Retinal pigment epithelial cell (primary cell): ENCODE data around the gene TMC5.
"Not testable (repeated sequence)": the region's sequence is repeated elsewhere in the genome, so short reads cannot be mapped to it uniquely, and the experiment has no call there.

Experiments
- DNase-seq: peaks from one replicate; pipeline ENCODE4 v3.0.0-alpha.2; 2010; ENCODE audit warnings: low read depth
- H3K4me3 ChIP-seq: 2 replicates; pipeline ENCODE4 v1.5.1; 2011; ENCODE audit warnings: mild to moderate bottlenecking, low read length, control low read depth, moderate library complexity
- TF ChIP-seq, protein P1 (sequence below): conservative IDR thresholded peaks from 2 replicates; pipeline ENCODE4 v1.5.1; 2011; ENCODE audit warnings: low read depth, low read length, control low read depth, inconsistent platforms

TMC5 gene

DNA sequence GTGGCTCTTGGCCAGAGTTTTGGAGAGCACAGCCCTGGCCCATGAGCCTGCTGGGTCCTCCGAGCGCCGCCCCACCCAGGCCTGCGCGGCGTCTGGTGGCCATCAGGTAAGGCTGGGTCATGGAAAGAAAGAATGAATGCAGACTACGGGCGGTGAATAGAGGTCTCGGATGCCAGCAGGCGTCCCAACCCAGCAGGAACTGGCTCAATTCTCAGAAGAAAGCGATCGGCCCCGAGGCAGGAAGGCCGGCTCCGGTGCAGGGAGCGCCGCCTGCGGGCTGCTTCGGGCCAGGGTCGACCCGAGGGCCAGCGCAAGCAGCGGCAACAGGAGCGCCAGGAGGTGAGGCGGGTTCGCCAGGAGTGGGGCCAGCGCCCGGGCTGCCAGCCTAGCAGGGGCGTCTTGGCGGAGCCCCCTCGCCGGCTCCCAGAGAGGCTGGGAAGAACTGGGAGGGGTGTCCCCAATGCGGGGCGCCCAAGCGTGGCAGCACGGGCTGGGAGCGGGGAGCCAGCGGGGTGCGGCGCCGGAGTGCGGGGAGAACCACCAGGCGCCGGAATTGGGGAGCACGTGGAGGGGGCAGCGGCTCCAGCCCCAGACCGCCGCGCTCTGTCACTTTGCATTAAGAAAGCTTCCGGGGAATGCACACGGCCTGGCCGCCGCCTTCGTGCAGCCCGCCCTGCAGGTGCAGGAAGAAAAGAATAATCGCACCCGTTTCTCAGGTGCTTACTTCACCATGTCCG lies 7.1 kb upstream of the TMC5 start:
- peak overlapping the region; percentile 44 for H3K4me3 ChIP-seq
- no peak for DNase-seq

DNA sequence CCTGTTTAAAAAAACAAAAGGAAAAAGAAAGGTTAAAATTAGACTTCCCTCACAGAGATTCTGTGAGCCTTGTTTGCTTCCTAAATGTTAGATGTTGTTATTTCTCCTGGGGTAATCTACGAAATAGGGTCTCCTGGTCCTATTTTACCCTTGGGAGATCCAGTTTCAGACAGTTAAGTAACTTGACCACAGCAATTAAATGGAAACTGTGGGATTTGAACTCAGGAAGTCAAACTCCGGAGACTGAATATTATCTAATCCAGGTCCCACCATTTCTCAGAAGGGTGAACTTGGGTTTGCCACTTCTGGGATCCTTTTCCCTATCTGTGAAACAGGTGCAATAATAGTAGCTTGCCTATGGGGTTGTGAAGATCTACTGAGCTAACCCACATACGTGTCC lies 6.4 kb upstream of the TMC5 start:
- peak overlapping the region; percentile 44 for H3K4me3 ChIP-seq
- TF ChIP-seq, protein P1, sequence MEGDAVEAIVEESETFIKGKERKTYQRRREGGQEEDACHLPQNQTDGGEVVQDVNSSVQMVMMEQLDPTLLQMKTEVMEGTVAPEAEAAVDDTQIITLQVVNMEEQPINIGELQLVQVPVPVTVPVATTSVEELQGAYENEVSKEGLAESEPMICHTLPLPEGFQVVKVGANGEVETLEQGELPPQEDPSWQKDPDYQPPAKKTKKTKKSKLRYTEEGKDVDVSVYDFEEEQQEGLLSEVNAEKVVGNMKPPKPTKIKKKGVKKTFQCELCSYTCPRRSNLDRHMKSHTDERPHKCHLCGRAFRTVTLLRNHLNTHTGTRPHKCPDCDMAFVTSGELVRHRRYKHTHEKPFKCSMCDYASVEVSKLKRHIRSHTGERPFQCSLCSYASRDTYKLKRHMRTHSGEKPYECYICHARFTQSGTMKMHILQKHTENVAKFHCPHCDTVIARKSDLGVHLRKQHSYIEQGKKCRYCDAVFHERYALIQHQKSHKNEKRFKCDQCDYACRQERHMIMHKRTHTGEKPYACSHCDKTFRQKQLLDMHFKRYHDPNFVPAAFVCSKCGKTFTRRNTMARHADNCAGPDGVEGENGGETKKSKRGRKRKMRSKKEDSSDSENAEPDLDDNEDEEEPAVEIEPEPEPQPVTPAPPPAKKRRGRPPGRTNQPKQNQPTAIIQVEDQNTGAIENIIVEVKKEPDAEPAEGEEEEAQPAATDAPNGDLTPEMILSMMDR = no peak
- no peak for DNase-seq

More for the DNA sequence above, 7.1 kb upstream of the TMC5 start:
- TF ChIP-seq, protein P1 = no peak

- H3K4me3 ChIP-seq, DNase-seq: not testable (repeated sequence)
These were observed 5.6 kb upstream of the TMC5 start for GRCh38 chr16:19412055-19412454.

DNA sequence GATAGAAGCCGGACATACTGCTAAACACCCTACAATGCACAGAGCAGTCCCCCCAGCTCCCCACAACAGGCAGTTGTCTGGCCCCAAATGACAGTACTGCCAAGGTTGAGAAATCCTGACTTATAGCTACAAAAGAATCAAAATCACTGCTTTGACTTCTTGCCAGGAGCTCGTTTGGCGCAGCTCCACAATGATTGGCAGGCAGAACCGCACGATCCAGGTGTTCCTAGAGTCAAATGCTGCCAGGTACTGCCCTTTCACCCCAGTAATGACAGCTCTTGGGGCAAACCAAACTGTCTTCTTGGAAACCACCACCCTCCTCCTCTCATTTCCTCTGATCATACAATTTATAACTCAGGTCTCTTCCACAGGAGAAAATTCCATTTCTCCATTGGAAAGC lies 2.2 kb upstream of the TMC5 start:
- DNase-seq = no peak
- TF ChIP-seq, protein P1 = no peak
- no peak overlapping the region for H3K4me3 ChIP-seq

DNA sequence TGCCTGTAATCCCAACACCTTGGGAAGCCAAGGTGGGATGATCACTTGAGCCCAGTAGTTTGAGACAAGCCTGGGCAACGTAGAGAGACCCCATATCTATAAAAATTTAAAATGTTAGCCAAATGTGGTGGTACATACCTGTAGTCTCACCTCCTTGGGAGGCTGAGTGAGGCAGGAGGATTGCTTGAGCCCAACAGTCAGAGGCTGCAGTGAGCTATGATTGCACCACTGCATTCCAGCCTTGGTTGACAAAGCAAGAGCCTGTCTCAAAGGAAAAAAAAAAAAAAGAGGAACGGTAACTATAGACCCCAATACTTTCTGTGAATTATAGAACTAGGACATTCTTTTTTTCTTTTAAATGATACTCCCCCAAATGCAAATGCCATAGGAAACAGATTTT lies 1.8 kb upstream of the TMC5 start:
- no peak overlapping the region for H3K4me3 ChIP-seq
- DNase-seq = no peak
- TF ChIP-seq, protein P1 = no peak

DNA sequence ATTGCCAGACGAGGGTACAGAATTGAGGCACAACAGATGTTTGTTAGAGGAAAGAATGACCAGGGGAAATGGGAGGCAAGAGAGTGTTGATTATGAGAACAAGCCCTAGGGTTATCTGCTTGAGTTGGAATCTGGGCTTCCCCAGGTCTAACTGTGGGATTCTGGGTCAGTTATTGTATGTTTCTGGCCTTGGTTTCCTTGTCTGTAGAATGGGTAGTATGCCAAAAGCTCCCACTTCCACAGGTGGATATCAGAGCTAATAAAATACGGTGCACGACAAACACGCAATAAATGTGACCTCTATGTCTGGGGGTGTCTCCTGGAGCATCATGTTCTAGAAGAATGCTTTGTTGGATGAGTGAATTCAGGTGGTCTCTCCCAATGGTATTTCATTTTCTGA lies 517 bp downstream of the TMC5 start:
- no peak for DNase-seq
- no peak overlapping the region for H3K4me3 ChIP-seq
- TF ChIP-seq, protein P1 = no peak

GRCh38 chr16:19419698-19420075 lies 2.0 kb downstream of the TMC5 start:
- DNase-seq = no peak

More at GRCh38 chr16:19419698-19420075, 2.0 kb downstream of the TMC5 start:
- no peak overlapping the region for H3K4me3 ChIP-seq
- TF ChIP-seq, protein P1 = no peak
